Osteoblast (primary cell): ENCODE results near the gene IFT20. TPM values are rescaled to one million over a fixed set of nuclear protein-coding genes. Genes with fewer than 3 reads are reported as not detected.

Experiments
- DNase-seq: peaks from one replicate; pipeline ENCODE4 v3.0.0; 2011; ENCODE audit warnings: low spot score, mixed read lengths; ENCODE audit not compliant: insufficient read length; ENCODE audit errors: missing footprints
- H2AFZ ChIP-seq: 2 replicates; pipeline ENCODE4 v1.6.0; 2011; ENCODE audit warnings: mild to moderate bottlenecking, low read length
- H3K27ac ChIP-seq: 2 replicates; pipeline ENCODE4 v1.5.1; 2011; ENCODE audit warnings: mild to moderate bottlenecking, low read depth, low read length, moderate library complexity
- H3K27me3 ChIP-seq: 2 replicates; pipeline ENCODE4 v1.6.0; 2012; ENCODE audit warnings: mild to moderate bottlenecking, control low read depth, inconsistent platforms, low read length, moderate library complexity; ENCODE audit not compliant: insufficient read depth
- H3K36me3 ChIP-seq: 2 replicates; pipeline ENCODE4 v1.5.1; 2011; ENCODE audit warnings: mild to moderate bottlenecking, low read length, control low read depth, moderate library complexity; ENCODE audit not compliant: insufficient read depth
- H3K4me1 ChIP-seq: 2 replicates; pipeline ENCODE4 v1.5.1; 2011; ENCODE audit warnings: mild to moderate bottlenecking, low read length, control low read depth, moderate library complexity; ENCODE audit not compliant: insufficient read depth
- H3K4me2 ChIP-seq: 2 replicates; pipeline ENCODE4 v1.6.0; 2011; ENCODE audit warnings: mild to moderate bottlenecking, low read length; ENCODE audit not compliant: insufficient read depth
- H3K4me3 ChIP-seq: fragments of 200-600 bp; sonication (generic); 3 replicates; pipeline ENCODE4 v1.5.1; 2012; ENCODE audit warnings: mild to moderate bottlenecking, low read length, inconsistent platforms; ENCODE audit not compliant: insufficient read depth
- H3K79me2 ChIP-seq: 2 replicates; pipeline ENCODE4 v1.6.0; 2012; ENCODE audit warnings: mild to moderate bottlenecking, low read length, control low read depth, inconsistent platforms; ENCODE audit not compliant: insufficient read depth
- H3K9me3 ChIP-seq: 2 replicates; pipeline ENCODE4 v1.5.1; 2011; ENCODE audit warnings: low read depth, low read length, control low read depth
- H4K20me1 ChIP-seq: 2 replicates; pipeline ENCODE4 v1.6.0; 2012; ENCODE audit warnings: mild to moderate bottlenecking, low read length, control low read depth; ENCODE audit not compliant: insufficient read depth
- total RNA-seq: library from RNA; depleted of rRNA; stranded (reverse); fragments of >200 nt; gene quantifications from 2 replicates; pipeline ENCODE4 v1.2.3, GENCODE V29; 2012
- TF ChIP-seq, protein P1 (sequence below): IDR thresholded peaks from 2 replicates; pipeline ENCODE4 v1.5.1; 2011; ENCODE audit warnings: mild to moderate bottlenecking, low read depth, low read length, moderate library complexity; ENCODE audit errors: extremely low read depth

IFT20 gene
- total RNA-seq, 1 donor, result 59.4 TPM

DNA sequence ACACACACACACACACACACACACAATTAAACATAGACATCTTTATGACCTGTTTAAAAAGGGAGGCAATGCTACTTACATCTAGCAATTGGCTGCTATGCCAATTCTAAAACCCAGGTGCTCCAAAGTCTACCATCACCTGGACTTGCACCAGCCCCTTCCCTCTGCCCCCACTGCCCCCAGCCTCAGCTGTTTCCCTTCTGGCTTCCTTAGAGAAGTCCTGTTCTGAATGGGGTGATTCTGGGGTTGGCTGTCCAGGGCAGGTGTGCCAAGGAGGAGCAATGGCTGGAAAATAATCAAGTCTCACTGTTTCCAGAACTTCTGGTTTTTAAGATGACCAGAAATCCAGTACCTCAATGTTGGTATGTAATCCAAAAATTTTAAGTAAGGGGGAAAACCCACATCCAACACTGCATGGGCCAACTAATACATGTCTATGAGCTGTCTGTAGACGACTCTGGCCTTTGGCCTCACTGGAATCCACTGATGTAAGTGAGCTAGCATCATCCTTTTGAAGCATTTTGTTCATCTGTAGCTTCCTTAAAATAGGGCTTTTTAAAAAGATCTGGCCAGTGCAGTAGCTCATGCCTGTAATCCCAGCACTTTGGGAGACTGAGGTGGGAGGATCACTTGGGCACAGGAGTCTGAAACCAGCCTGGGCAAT lies 2.1 kb downstream of the IFT20 start:
- Histone ChIP-seq H4K20me1 (peaks cover 38% of the 10 kb centered on the region), H3K36me3 (peaks cover 33% of the 10 kb centered on the region)

DNA sequence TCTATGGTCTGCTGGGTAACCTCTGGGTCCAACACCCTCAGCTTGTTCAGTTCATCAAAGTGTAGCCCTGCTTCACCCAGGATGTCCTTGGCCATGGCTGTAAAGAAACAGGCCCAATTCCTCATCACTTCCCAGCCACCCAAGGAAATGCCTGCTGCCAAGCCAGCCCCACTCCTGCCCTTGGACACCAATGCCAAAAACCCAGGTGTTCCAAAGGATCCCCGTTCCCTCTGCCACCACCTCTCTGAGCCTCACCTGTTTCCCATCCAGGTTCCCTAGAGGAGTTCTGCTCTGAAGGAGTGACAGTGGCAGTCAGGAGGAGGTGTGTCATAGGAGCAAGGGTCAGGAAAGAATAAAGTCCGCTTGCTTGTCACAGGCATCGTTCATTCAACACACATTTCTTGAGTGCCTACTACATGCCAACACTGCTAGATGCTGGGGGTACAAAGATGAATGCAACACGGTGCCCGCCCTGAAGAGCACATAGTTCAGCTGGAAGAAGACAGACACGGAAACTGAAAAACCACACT lies 3.3 kb downstream of the IFT20 start:
- no peak overlapping the region for H3K4me3 ChIP-seq
- peaks cover 25% of the 10 kb centered on the region for H3K4me1 ChIP-seq
- H2AFZ ChIP-seq, result no peak overlapping the region
- peaks cover 31% of the 10 kb centered on the region for H4K20me1 ChIP-seq
- peaks cover 62% of the 10 kb centered on the region for H3K79me2 ChIP-seq
- no peak overlapping the region for H3K4me2 ChIP-seq
- H3K36me3 ChIP-seq, result peaks cover 46% of the 10 kb centered on the region
- no peak for DNase-seq
- H3K9me3 ChIP-seq, result no peaks in the 10 kb centered on the region
- H3K27me3 ChIP-seq, result no peaks in the 10 kb centered on the region
- TF ChIP-seq, protein P1, sequence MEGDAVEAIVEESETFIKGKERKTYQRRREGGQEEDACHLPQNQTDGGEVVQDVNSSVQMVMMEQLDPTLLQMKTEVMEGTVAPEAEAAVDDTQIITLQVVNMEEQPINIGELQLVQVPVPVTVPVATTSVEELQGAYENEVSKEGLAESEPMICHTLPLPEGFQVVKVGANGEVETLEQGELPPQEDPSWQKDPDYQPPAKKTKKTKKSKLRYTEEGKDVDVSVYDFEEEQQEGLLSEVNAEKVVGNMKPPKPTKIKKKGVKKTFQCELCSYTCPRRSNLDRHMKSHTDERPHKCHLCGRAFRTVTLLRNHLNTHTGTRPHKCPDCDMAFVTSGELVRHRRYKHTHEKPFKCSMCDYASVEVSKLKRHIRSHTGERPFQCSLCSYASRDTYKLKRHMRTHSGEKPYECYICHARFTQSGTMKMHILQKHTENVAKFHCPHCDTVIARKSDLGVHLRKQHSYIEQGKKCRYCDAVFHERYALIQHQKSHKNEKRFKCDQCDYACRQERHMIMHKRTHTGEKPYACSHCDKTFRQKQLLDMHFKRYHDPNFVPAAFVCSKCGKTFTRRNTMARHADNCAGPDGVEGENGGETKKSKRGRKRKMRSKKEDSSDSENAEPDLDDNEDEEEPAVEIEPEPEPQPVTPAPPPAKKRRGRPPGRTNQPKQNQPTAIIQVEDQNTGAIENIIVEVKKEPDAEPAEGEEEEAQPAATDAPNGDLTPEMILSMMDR, result no peak
- H3K27ac ChIP-seq, result no peak overlapping the region

More for the DNA sequence above, 2.1 kb downstream of the IFT20 start:
- peaks cover 74% of the 10 kb centered on the region for H3K79me2 ChIP-seq
- TF ChIP-seq, protein P1, result no peak
- no peaks in the 10 kb centered on the region for H3K27me3 ChIP-seq
- H3K4me1 ChIP-seq, result peaks cover 37% of the 10 kb centered on the region
- no peak for DNase-seq
- H3K4me3 ChIP-seq, result no peak overlapping the region
- H2AFZ ChIP-seq, result no peak overlapping the region
- peak overlapping the region; percentile 99 for H3K4me2 ChIP-seq
- H3K9me3 ChIP-seq, result no peaks in the 10 kb centered on the region
- no peak overlapping the region for H3K27ac ChIP-seq

DNA sequence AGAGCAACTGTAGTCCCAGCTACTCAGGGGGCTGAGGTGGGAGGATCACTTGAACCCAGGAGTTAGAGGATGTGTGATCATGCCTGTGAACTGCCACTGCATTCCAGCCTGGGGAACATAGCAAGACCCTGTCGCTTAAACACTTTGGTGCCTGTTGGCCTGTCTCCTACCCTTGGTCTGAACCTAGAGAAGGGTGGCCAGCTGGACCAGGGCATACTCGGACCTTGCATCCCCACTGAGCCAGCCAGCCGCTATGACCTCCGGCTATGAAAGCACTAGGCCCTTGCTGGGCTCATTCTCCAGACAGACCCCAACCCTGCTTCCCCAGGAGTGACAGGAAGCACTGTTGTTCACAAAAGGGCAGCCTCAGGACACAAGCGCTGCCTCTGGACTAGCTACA lies 4.6 kb downstream of the IFT20 start:
- no peak overlapping the region for H2AFZ ChIP-seq
- no peak overlapping the region for H3K4me2 ChIP-seq
- no peak for DNase-seq
- H3K27ac ChIP-seq, result no peak overlapping the region
- peaks cover 18% of the 10 kb centered on the region for H3K4me1 ChIP-seq
- H3K4me3 ChIP-seq, result no peak overlapping the region
- H3K9me3 ChIP-seq, result no peaks in the 10 kb centered on the region
- peaks cover 49% of the 10 kb centered on the region for H3K79me2 ChIP-seq
- H3K36me3 ChIP-seq, result peaks cover 46% of the 10 kb centered on the region
- peaks cover 28% of the 10 kb centered on the region for H4K20me1 ChIP-seq
- H3K27me3 ChIP-seq, result no peaks in the 10 kb centered on the region
- TF ChIP-seq, protein P1, result no peak

DNA sequence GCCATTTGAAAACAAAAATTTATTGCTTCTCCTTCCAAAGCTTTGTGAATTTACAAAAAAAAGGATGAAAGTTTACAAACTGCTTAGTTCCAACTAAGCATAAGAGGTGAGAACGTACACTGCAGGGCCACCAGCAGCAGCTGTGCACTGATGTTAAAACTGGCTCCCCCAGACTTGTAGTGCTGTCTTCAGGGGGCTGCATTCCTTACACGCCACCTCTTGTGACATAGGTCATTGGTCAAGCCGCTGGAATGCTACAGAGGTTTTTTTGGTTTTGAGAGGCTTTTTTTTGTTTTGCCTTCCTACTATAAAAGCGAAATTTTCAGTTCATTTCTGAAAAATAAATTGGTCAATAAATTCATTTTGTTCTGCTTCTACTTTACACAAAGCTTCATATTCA lies 6.9 kb downstream of the IFT20 start:
- Histone ChIP-seq H3K79me2 (peaks cover 33% of the 10 kb centered on the region), H2AFZ (no peak overlapping the region), H3K4me1 (peaks cover 3% of the 10 kb centered on the region), H4K20me1 (peaks cover 14% of the 10 kb centered on the region), H3K27me3 (no peaks in the 10 kb centered on the region), H3K36me3 (peaks cover 46% of the 10 kb centered on the region), H3K4me2 (no peak overlapping the region), H3K27ac (no peak overlapping the region), H3K4me3 (no peak overlapping the region), H3K9me3 (no peaks in the 10 kb centered on the region)
- TF ChIP-seq, protein P1, result no peak
- DNase-seq, result no peak
